ENCODE results near the gene ATP8B3.

ATP8B3 gene

GRCh38 chr19:1796395-1797142, 15.5 kb downstream of the ATP8B3 start:
- no peak for DNase-seq

- DNase-seq, result no peak
These were observed 17.5 kb downstream of the ATP8B3 start for GRCh38 chr19:1794424-1795172.

DNA sequence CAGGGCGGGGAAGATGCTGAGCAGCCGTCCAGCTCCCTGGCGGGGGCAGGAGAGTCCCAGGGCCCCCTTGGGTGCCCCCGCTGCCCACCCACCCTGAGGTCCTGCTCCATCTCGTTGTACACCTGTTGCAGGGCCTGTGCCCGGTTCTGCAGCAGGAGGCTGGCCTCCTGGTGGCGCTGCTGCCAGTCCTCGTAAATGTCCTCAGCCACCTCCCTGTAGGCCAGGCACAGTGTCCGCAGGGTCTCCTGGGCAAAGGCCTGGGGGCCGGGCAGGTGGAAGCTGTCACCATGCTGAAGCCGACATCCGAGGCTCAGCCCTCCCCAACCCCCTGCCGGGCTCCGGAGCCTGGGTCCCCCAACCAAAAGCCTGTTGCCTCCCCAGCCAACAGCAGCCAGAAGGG, 20.2 kb downstream of the ATP8B3 start:
- no peak for DNase-seq

DNA sequence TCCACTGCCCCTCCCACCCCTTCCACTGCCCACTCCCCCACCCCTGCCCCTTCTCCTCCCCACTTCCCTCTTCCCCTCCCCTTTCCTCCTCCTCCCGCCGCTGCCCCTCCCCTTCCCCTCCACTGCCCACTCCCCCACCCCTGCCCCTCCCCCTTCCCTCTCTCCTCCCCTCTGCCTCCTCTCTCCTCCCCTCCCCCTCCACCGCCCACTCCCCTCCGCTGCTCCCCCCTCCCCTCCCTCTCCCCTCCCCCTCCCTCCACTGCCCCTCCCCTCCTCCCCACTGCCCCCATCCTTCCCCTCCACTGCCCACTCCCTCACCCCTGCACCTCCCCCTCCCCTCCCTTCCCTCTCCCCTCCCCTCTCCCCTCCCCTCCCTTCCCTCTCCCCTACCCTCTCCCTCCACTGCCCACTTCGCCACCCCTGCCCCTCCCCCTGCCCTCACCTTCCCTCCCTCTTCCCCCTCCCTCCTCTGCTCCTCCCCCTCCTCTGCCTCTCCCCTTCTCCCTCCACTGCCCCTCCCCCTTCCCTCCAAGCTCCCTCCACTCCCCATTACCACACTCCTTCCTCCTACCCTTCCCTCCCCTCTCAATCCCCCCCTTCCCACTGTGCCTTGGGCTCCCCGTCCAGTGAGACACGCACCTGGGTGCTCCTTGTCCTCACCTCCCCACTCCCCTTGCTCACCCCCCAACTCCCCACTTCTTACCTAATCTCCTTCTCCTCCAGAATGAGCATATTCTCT, 21.9 kb downstream of the ATP8B3 start:
- no peak for DNase-seq

GRCh38 chr19:1789261-1790041, 22.6 kb downstream of the ATP8B3 start:
- DNase-seq, result no peak

DNA sequence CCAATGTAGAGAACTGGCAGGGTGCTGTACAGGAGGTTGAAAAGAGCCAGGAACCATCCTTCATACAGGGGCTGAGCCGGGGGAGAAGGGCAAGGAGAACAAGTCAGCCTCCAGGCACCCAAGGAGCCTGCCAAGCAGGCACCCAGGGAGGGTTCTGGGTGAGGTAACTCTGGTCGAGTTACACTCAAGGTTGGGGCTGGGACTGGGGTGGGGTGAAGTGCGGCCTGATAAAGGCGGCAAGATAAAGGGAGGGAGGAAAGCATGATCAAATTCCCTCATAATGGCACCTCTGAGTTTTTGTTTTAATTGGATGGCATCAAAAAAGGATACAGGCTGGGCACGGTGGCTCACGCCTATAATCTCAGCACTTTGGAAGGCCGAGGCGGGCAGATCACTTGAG, 25.0 kb downstream of the ATP8B3 start:
- no peak for DNase-seq

DNA sequence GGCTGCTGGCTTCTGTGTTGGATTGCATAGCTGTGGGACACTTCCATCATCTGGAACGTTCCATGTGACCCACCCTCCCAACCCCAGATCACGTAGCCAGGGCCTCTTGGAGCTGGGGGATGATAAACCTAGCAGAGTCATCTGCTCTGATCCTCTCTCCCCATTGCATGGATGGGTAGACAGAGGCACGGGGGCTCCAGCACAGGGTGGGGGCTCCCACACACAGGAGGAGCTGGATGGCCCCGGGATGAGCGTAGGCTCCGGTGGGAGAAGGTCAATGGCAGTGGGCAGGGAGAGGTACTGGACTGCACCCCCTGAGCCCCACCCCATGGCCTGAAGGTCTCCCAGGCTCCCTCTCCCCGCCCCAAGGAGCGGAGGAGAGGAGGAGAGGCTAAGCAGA, 25.4 kb downstream of the ATP8B3 start:
- DNase-seq, result no peak

DNA sequence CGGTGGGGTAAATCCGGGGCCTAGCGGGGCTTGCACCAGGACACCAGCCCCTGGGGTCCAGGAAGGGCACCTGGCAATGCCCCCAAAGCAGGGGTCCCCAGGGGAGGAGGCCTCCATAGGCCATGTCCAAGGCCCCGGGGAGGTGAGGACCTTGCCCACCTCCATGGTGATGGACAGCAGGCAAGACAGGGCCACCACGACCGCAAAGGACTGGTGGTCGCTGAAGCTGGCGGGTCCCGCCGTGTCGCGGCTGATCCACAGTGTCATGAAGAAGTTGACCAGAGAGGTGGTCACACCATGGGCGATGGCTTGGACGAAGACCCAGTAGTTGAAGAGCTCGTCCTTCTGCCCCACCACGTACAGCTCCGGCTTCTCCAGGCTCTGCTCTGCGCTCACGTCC, 26.8 kb downstream of the ATP8B3 start:
- no peak for DNase-seq

GRCh38 chr19:1783874-1784273, 28.2 kb downstream of the ATP8B3 start:
- no peak for DNase-seq

DNA sequence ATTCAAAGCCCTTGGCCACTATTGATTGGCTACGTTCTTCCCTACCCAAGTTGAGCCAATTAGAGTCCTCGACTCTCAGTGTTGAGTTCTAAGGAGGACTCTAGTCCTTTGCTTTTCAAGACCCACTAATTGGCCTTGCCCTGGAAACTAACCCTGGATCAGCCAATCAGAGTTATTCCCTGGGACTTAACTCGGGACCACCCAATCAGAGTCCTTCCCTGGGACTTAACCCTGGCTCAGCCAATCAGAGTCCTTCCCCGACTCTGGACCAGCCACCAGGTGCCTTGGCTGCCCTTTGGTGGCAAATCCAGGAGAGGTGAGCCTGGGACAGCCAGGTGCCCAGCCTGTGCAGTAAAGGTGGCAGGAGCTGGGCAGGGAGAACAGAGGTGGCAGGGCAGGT, 28.7 kb downstream of the ATP8B3 start:
- no peak for DNase-seq

DNA sequence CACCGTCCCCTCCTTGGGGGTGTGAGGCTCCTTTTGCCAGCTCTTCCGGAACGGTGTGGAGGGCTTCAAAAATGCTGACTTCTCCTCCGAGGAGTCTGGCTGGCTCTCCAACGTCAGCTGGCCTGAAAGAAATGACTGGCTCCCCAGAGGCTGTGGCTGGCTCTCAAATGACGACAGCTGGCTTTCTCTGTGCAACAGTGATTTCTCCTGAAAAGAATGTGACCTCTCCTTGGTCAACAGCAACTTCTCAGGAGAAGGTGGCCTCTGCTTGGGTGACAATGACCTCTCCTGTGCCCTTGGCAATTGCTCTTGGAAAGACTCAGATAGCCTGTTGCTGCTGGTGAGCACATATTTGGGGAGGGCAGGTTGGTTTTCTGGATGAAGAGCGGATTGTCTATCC, 29.6 kb downstream of the ATP8B3 start:
- DNase-seq, result no peak

- DNase-seq, result peak; percentile 22
These were observed 31.7 kb downstream of the ATP8B3 start for GRCh38 chr19:1780272-1780958.

GRCh38 chr19:1779574-1779973, 32.5 kb downstream of the ATP8B3 start:
- DNase-seq, result no peak

DNA sequence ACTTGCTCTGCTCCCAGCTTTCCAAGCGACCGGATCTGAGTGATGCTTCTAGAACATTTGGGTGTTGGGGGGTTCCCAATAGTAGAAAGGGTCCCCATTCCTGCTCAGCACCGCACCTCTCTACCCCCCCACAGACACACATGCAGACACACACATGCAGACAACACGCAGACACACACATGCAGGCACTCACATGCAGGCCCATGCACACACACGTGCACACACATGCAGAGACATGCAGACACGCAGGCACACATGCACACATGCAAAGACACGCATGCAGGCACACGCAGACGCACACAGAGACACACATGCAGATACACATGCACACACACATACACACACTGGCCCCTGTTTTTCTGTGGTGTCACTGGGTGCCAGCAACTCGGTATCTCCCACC, 34.9 kb downstream of the ATP8B3 start:
- no peak for DNase-seq

- DNase-seq, result no peak
These were observed 35.4 kb downstream of the ATP8B3 start for GRCh38 chr19:1776606-1777147.

DNA sequence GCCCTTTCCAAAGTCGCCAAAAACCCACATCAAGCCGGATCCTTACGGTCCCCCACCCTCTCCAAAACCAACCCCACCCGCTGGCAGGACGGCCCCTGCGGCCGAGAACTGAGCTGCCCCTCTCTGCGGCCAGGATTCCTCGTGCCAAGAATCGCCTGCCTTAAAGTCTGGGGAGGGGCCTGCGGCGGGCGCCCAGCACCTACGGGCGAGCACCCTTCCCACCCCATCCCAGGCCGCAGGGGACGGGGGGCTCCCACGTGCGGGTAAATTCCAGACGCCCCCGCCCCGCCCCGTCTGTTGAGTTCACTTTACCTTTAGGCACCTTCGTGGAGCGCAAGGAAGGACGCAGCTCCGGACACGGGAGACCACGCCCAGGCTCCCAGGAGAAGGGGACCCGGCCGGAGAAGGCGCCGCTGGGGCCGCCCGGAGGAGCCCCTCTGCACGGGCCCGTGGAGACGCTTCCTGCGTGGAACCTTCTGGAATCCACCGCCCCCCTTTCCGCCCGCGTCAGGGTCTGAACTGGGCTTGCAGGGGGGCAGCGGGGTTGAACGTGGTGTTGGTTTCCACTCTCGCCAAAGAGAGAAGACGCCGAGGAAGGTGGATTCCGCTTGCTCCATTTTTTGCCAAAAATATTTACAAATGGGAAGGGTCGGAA, 36.0 kb downstream of the ATP8B3 start:
- no peak for DNase-seq

GRCh38 chr19:1774989-1775772, 36.9 kb downstream of the ATP8B3 start:
- DNase-seq, result no peak

GRCh38 chr19:1773184-1773583, 38.9 kb downstream of the ATP8B3 start:
- no peak for DNase-seq

- no peak for DNase-seq
These were observed 41.1 kb downstream of the ATP8B3 start for GRCh38 chr19:1770866-1771576.

- DNase-seq, result no peak
These were observed 42.5 kb downstream of the ATP8B3 start for GRCh38 chr19:1769645-1769985.

Data from fibroblast of skin of scalp (primary cell).